Astrocyte of the spinal cord (primary cell): ENCODE data around the gene PRR15L.
A peak's percentile ranks its signal among the peaks of the same experiment; 100 is the strongest.

Experiments used
- DNase-seq: peaks from one replicate; pipeline ENCODE4 v3.0.0; 2011; ENCODE audit warnings: low read depth, low spot score
- H3K4me3 ChIP-seq: 2 replicates; pipeline ENCODE4 v1.5.1; 2011; ENCODE audit warnings: low read depth, mild to moderate bottlenecking, low read length, moderate library complexity
- CTCF ChIP-seq: IDR thresholded peaks from 2 replicates; pipeline ENCODE4 v1.5.1; 2012; ENCODE audit warnings: low read depth, mild to moderate bottlenecking, low read length, inconsistent platforms
- in situ Hi-C: cut with HindIII; loops from 2 replicates; pipeline ENCODE4 v1.10.0; 2017; ENCODE audit warnings: low sequenced_read_pairs

The PRR15L gene

GRCh38 chr17:47955497-47956461, 1.9 kb downstream of the PRR15L start:
- no peak for DNase-seq
- H3K4me3 ChIP-seq: no peak overlapping the region
- in situ Hi-C loops: no loop called here
- no peak for TF ChIP-seq CTCF

- in situ Hi-C loops: no loop called here
- DNase-seq: no peak
- no peak for TF ChIP-seq CTCF
- no peak overlapping the region for H3K4me3 ChIP-seq
Observed at GRCh38 chr17:47953909-47954308, 3.8 kb downstream of the PRR15L start.

GRCh38 chr17:47952171-47953021, 5.3 kb downstream of the PRR15L start:
- DNase-seq: no peak
- no peak overlapping the region for H3K4me3 ChIP-seq
- in situ Hi-C loops: no loop called here
- TF ChIP-seq CTCF: no peak

- in situ Hi-C loops: no loop called here
- TF ChIP-seq CTCF: no peak
- no peak for DNase-seq
- no peak overlapping the region for H3K4me3 ChIP-seq
Observed at GRCh38 chr17:47950448-47950847, 7.2 kb downstream of the PRR15L start.

- DNase-seq: no peak
- in situ Hi-C loops: no loop called here
- H3K4me3 ChIP-seq: no peak overlapping the region
- no peak for TF ChIP-seq CTCF
Observed at GRCh38 chr17:47949946-47950345, 7.7 kb downstream of the PRR15L start.

- in situ Hi-C loops: no loop called here
- peak; percentile 92 for TF ChIP-seq CTCF
- peak; percentile 83 for DNase-seq
- H3K4me3 ChIP-seq: no peak overlapping the region
Observed at GRCh38 chr17:47949197-47949759, 8.4 kb downstream of the PRR15L start.
